ENCODE results near the gene UVRAG.

Gene UVRAG

DNA sequence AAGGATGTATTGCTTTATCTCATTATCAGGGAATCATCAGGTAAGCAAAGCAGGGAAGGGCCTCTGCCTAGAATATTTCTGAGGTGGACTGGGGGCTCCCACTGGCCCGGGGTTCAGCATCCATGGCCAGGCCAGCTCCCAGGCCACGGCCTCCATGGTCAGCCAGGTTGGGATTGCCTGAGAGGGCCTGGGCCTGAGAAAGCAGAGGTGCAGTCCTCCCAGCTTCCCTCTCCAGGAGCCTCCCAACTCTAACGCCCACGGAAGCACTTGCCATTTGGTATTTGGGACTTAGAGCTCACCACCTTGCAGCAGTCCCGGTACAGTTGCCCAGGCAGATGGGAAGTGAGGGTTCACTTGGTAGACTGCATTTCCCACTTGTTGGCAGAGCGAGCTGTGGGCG lies 33.7 kb upstream of the UVRAG start:
- Histone ChIP-seq H3K9me3 (ENCODE audit: low read depth, low read length) (no peaks in the 10 kb centered on the region), H3K4me3 (no peak overlapping the region), H3K36me3 (ENCODE audit: insufficient read depth, low read length) (peaks cover 7% of the 10 kb centered on the region; the same call in 1 of the 2 replicates), H3K27ac (no peak overlapping the region), H3K9ac (ENCODE audit: insufficient read length) (no peak overlapping the region)
- TF ChIP-seq POLR2AphosphoS5 (IDR thresholded peaks at IDR 0.05; ENCODE audit: borderline replicate concordance, low read depth, low read length): no peak
- TF ChIP-seq EZH2 (IDR thresholded peaks at IDR 0.05): no peak
- TF ChIP-seq FOXP2 (optimal IDR thresholded peaks at IDR 0.05; ENCODE audit: control extremely low read depth, extremely low read length, insufficient read depth): no peak
- DNase-seq (ENCODE audit: low read depth, low spot score): no peak

GRCh38 chr11:75781831-75782230 lies 33.2 kb upstream of the UVRAG start:
- no peaks in the 10 kb centered on the region for H3K9me3 ChIP-seq (ENCODE audit: low read depth, low read length)
- DNase-seq (ENCODE audit: low read depth, low spot score): no peak
- no peak for TF ChIP-seq POLR2AphosphoS5 (IDR thresholded peaks at IDR 0.05; ENCODE audit: borderline replicate concordance, low read depth, low read length)
- no peak for TF ChIP-seq FOXP2 (optimal IDR thresholded peaks at IDR 0.05; ENCODE audit: control extremely low read depth, extremely low read length, insufficient read depth)
- TF ChIP-seq EZH2 (IDR thresholded peaks at IDR 0.05): no peak
- H3K9ac ChIP-seq (ENCODE audit: insufficient read length): no peak overlapping the region
- no peak overlapping the region for H3K4me3 ChIP-seq
- H3K36me3 ChIP-seq (ENCODE audit: insufficient read depth, low read length): peaks cover 7% of the 10 kb centered on the region; the same call in 1 of the 2 replicates
- no peak overlapping the region for H3K27ac ChIP-seq

- H3K4me3 ChIP-seq: no peak overlapping the region
- no peak overlapping the region for H3K9ac ChIP-seq (ENCODE audit: insufficient read length)
- TF ChIP-seq POLR2AphosphoS5 (IDR thresholded peaks at IDR 0.05; ENCODE audit: borderline replicate concordance, low read depth, low read length) (no peak), FOXP2 (optimal IDR thresholded peaks at IDR 0.05; ENCODE audit: control extremely low read depth, extremely low read length, insufficient read depth) (no peak), EZH2 (IDR thresholded peaks at IDR 0.05) (no peak)
- no peak for DNase-seq (ENCODE audit: low read depth, low spot score)
- no peaks in the 10 kb centered on the region for H3K9me3 ChIP-seq (ENCODE audit: low read depth, low read length)
- peaks cover 7% of the 10 kb centered on the region; the same call in 1 of the 2 replicates for H3K36me3 ChIP-seq (ENCODE audit: insufficient read depth, low read length)
- no peak overlapping the region for H3K27ac ChIP-seq
Measured at GRCh38 chr11:75782540-75783263, 32.3 kb upstream of the UVRAG start.

- no peak overlapping the region for H3K4me3 ChIP-seq
- H3K9ac ChIP-seq (ENCODE audit: insufficient read length): no peak overlapping the region
- H3K27ac ChIP-seq: no peak overlapping the region
- H3K9me3 ChIP-seq (ENCODE audit: low read depth, low read length): no peaks in the 10 kb centered on the region
- no peak for TF ChIP-seq EZH2 (IDR thresholded peaks at IDR 0.05)
- no peak for TF ChIP-seq POLR2AphosphoS5 (IDR thresholded peaks at IDR 0.05; ENCODE audit: borderline replicate concordance, low read depth, low read length)
- TF ChIP-seq FOXP2 (optimal IDR thresholded peaks at IDR 0.05; ENCODE audit: control extremely low read depth, extremely low read length, insufficient read depth): no peak
- no peak for DNase-seq (ENCODE audit: low read depth, low spot score)
- H3K36me3 ChIP-seq (ENCODE audit: insufficient read depth, low read length): peaks cover 8% of the 10 kb centered on the region; the same call in 1 of the 2 replicates
Measured at GRCh38 chr11:75783416-75784084, 31.5 kb upstream of the UVRAG start.

- peaks cover 10% of the 10 kb centered on the region; the same call in 1 of the 2 replicates for H3K36me3 ChIP-seq (ENCODE audit: insufficient read depth, low read length)
- TF ChIP-seq POLR2AphosphoS5 (IDR thresholded peaks at IDR 0.05; ENCODE audit: borderline replicate concordance, low read depth, low read length) (no peak), FOXP2 (optimal IDR thresholded peaks at IDR 0.05; ENCODE audit: control extremely low read depth, extremely low read length, insufficient read depth) (no peak)
- H3K9ac ChIP-seq (ENCODE audit: insufficient read length): no peak overlapping the region
- H3K4me3 ChIP-seq: no peak overlapping the region
- no peak overlapping the region for H3K27ac ChIP-seq
- no peak for DNase-seq (ENCODE audit: low read depth, low spot score)
- no peaks in the 10 kb centered on the region for H3K9me3 ChIP-seq (ENCODE audit: low read depth, low read length)
Measured at GRCh38 chr11:75784085-75784478, 30.9 kb upstream of the UVRAG start.

- no peak for TF ChIP-seq POLR2AphosphoS5 (IDR thresholded peaks at IDR 0.05; ENCODE audit: borderline replicate concordance, low read depth, low read length)
- no peak for TF ChIP-seq EZH2 (IDR thresholded peaks at IDR 0.05)
- no peak for TF ChIP-seq FOXP2 (optimal IDR thresholded peaks at IDR 0.05; ENCODE audit: control extremely low read depth, extremely low read length, insufficient read depth)
- no peak for DNase-seq (ENCODE audit: low read depth, low spot score)
- Histone ChIP-seq H3K9me3 (ENCODE audit: low read depth, low read length) (no peaks in the 10 kb centered on the region), H3K9ac (ENCODE audit: insufficient read length) (no peak overlapping the region), H3K27ac (no peak overlapping the region), H3K4me3 (no peak overlapping the region), H3K36me3 (ENCODE audit: insufficient read depth, low read length) (peaks cover 10% of the 10 kb centered on the region; the same call in 1 of the 2 replicates)
Measured at GRCh38 chr11:75784506-75784905, 30.5 kb upstream of the UVRAG start.

DNA sequence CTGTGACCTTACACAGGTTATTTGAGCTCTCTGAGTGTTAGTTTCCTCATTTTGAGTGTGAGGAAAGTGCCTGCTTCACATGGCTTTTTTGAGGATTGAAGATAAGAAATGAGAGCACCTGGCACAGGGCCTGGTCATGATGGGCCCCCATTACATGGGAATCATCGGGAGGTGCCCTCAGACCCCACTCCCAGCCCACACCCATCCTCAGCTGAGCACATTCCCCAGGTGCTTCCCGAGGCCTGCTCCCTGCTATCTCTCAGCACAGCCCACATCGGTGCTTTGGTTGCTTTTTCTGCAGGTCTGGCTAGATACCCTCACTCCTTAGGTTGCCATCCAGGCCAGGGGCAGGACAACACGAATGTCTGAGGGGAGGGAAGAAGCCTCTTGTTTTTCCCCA lies 29.8 kb upstream of the UVRAG start:
- no peak overlapping the region for H3K4me3 ChIP-seq
- H3K27ac ChIP-seq: no peak overlapping the region
- DNase-seq (ENCODE audit: low read depth, low spot score): no peak
- no peaks in the 10 kb centered on the region for H3K9me3 ChIP-seq (ENCODE audit: low read depth, low read length)
- H3K9ac ChIP-seq (ENCODE audit: insufficient read length): no peak overlapping the region
- peaks cover 10% of the 10 kb centered on the region; the same call in 1 of the 2 replicates for H3K36me3 ChIP-seq (ENCODE audit: insufficient read depth, low read length)
- no peak for TF ChIP-seq POLR2AphosphoS5 (IDR thresholded peaks at IDR 0.05; ENCODE audit: borderline replicate concordance, low read depth, low read length)
- no peak for TF ChIP-seq FOXP2 (optimal IDR thresholded peaks at IDR 0.05; ENCODE audit: control extremely low read depth, extremely low read length, insufficient read depth)
- no peak for TF ChIP-seq EZH2 (IDR thresholded peaks at IDR 0.05)

- H3K4me3 ChIP-seq: no peak overlapping the region
- peaks cover 10% of the 10 kb centered on the region; the same call in 1 of the 2 replicates for H3K36me3 ChIP-seq (ENCODE audit: insufficient read depth, low read length)
- H3K9ac ChIP-seq (ENCODE audit: insufficient read length): no peak overlapping the region
- H3K9me3 ChIP-seq (ENCODE audit: low read depth, low read length): no peaks in the 10 kb centered on the region
- no peak for DNase-seq (ENCODE audit: low read depth, low spot score)
- TF ChIP-seq FOXP2 (optimal IDR thresholded peaks at IDR 0.05; ENCODE audit: control extremely low read depth, extremely low read length, insufficient read depth): no peak
- no peak for TF ChIP-seq EZH2 (IDR thresholded peaks at IDR 0.05)
- no peak overlapping the region for H3K27ac ChIP-seq
Measured at GRCh38 chr11:75786101-75786736, 28.8 kb upstream of the UVRAG start.
